SJCRH30 (cell line): ENCODE results near the gene INPP5A. TPM values are rescaled to one million over a fixed set of nuclear protein-coding genes. Genes with fewer than 3 reads are reported as not detected.

Experiments
- DNase-seq, 2 experiments: peaks; one replicate each; pipeline ENCODE4 v3.0.0-alpha.2; 2015 to 2020
- H3K27ac ChIP-seq: fragments of 250-450 bp; sonication (Bioruptor Pico); 2 replicates; pipeline ENCODE4 v1.5.1; 2020; ENCODE audit warnings: mild to moderate bottlenecking, moderate library complexity
- H3K27me3 ChIP-seq: fragments of 250-450 bp; sonication (Bioruptor Pico); 2 replicates; pipeline ENCODE4 v1.5.1; 2020; ENCODE audit warnings: mild to moderate bottlenecking, moderate library complexity
- H3K36me3 ChIP-seq: fragments of 250-450 bp; sonication (Bioruptor Pico); 2 replicates; pipeline ENCODE4 v1.5.1; 2020; ENCODE audit warnings: mild to moderate bottlenecking, moderate library complexity
- H3K4me1 ChIP-seq: fragments of 250-450 bp; sonication (Bioruptor Pico); 2 replicates; pipeline ENCODE4 v1.5.1; 2020; ENCODE audit warnings: mild to moderate bottlenecking, moderate library complexity
- H3K4me3 ChIP-seq: fragments of 250-450 bp; sonication (Bioruptor Pico); 2 replicates; pipeline ENCODE4 v1.5.1; 2020; ENCODE audit warnings: mild to moderate bottlenecking, moderate library complexity
- H3K9me3 ChIP-seq: fragments of 250-450 bp; sonication (Bioruptor Pico); replicated peaks from 2 replicates; pipeline ENCODE4 v1.5.1; 2020; ENCODE audit warnings: mild to moderate bottlenecking, moderate library complexity
- total RNA-seq: library from RNA; depleted of rRNA; stranded (reverse); fragments of >200 nt; shearing (Covaris generic); gene quantifications from 2 replicates; pipeline ENCODE4 v1.2.3, GENCODE V29; 2014

INPP5A gene
- total RNA-seq, 1 experiment from 2014 or later, result 22.4 TPM

- Histone ChIP-seq H3K36me3 (no peaks in the 10 kb centered on the region), H3K27me3 (no peaks in the 10 kb centered on the region), H3K4me1 (no peaks in the 10 kb centered on the region), H3K4me3 (no peak overlapping the region), H3K27ac (no peak overlapping the region), H3K9me3 (no peaks in the 10 kb centered on the region)
- peak; percentile 19 to 68 for DNase-seq
Measured at GRCh38 chr10:132637477-132638129, 100.0 kb downstream of the INPP5A start.

- Histone ChIP-seq H3K27ac (no peak overlapping the region), H3K9me3 (no peaks in the 10 kb centered on the region), H3K27me3 (no peaks in the 10 kb centered on the region), H3K4me3 (no peak overlapping the region), H3K4me1 (no peaks in the 10 kb centered on the region), H3K36me3 (no peaks in the 10 kb centered on the region)
- DNase-seq, result no peak
Measured at GRCh38 chr10:132638130-132638515, 100.5 kb downstream of the INPP5A start.

GRCh38 chr10:132639470-132639869 is 101.9 kb downstream of the INPP5A start:
- Histone ChIP-seq H3K36me3 (no peaks in the 10 kb centered on the region), H3K27ac (no peak overlapping the region), H3K4me3 (no peak overlapping the region)

GRCh38 chr10:132640326-132641125 is 102.9 kb downstream of the INPP5A start:
- Histone ChIP-seq H3K9me3 (no peaks in the 10 kb centered on the region), H3K27ac (no peak overlapping the region), H3K36me3 (no peaks in the 10 kb centered on the region), H3K4me1 (no peaks in the 10 kb centered on the region), H3K27me3 (no peaks in the 10 kb centered on the region), H3K4me3 (no peak overlapping the region)
- DNase-seq, result no peak

More at GRCh38 chr10:132639470-132639869, 101.9 kb downstream of the INPP5A start:
- no peaks in the 10 kb centered on the region for H3K27me3 ChIP-seq
- DNase-seq, result no peak
- H3K4me1 ChIP-seq, result no peaks in the 10 kb centered on the region
- H3K9me3 ChIP-seq, result no peaks in the 10 kb centered on the region

GRCh38 chr10:132641401-132641800 is 103.8 kb downstream of the INPP5A start:
- H3K4me3 ChIP-seq, result no peak overlapping the region
- H3K27ac ChIP-seq, result no peak overlapping the region
- H3K36me3 ChIP-seq, result no peaks in the 10 kb centered on the region
- H3K27me3 ChIP-seq, result no peaks in the 10 kb centered on the region
- DNase-seq, result no peak
- no peaks in the 10 kb centered on the region for H3K4me1 ChIP-seq
- no peaks in the 10 kb centered on the region for H3K9me3 ChIP-seq

- Histone ChIP-seq H3K27ac (no peak overlapping the region), H3K4me3 (no peak overlapping the region), H3K9me3 (no peaks in the 10 kb centered on the region), H3K27me3 (no peaks in the 10 kb centered on the region), H3K36me3 (no peaks in the 10 kb centered on the region), H3K4me1 (no peaks in the 10 kb centered on the region)
- no peak for DNase-seq
Measured at GRCh38 chr10:132641966-132642731, 104.6 kb downstream of the INPP5A start.

- Histone ChIP-seq H3K9me3 (no peaks in the 10 kb centered on the region), H3K27ac (no peak overlapping the region), H3K4me1 (no peaks in the 10 kb centered on the region), H3K36me3 (no peaks in the 10 kb centered on the region), H3K4me3 (no peak overlapping the region), H3K27me3 (no peaks in the 10 kb centered on the region)
- DNase-seq, result no peak
Measured at GRCh38 chr10:132642732-132643008, 105.1 kb downstream of the INPP5A start.

GRCh38 chr10:132643709-132644526 is 106.3 kb downstream of the INPP5A start:
- Histone ChIP-seq H3K4me3 (no peak overlapping the region), H3K27me3 (no peaks in the 10 kb centered on the region), H3K36me3 (no peaks in the 10 kb centered on the region), H3K4me1 (no peaks in the 10 kb centered on the region), H3K27ac (no peak overlapping the region), H3K9me3 (no peaks in the 10 kb centered on the region)
- peak in 1 of 2 experiments; percentile 15 for DNase-seq

- H3K4me1 ChIP-seq, result no peaks in the 10 kb centered on the region
- no peaks in the 10 kb centered on the region for H3K36me3 ChIP-seq
- no peaks in the 10 kb centered on the region for H3K27me3 ChIP-seq
- H3K27ac ChIP-seq, result no peak overlapping the region
- no peaks in the 10 kb centered on the region for H3K9me3 ChIP-seq
- H3K4me3 ChIP-seq, result no peak overlapping the region
- no peak for DNase-seq
Measured at GRCh38 chr10:132644527-132645246, 107.1 kb downstream of the INPP5A start.

- Histone ChIP-seq H3K27ac (no peak overlapping the region), H3K27me3 (no peaks in the 10 kb centered on the region), H3K9me3 (no peaks in the 10 kb centered on the region), H3K36me3 (no peaks in the 10 kb centered on the region), H3K4me1 (no peaks in the 10 kb centered on the region), H3K4me3 (no peak overlapping the region)
- DNase-seq, result no peak
Measured at GRCh38 chr10:132645247-132645530, 107.6 kb downstream of the INPP5A start.

GRCh38 chr10:132645630-132646442 is 108.2 kb downstream of the INPP5A start:
- H3K36me3 ChIP-seq, result no peaks in the 10 kb centered on the region
- no peak overlapping the region for H3K27ac ChIP-seq
- no peak overlapping the region for H3K4me3 ChIP-seq
- DNase-seq, result no peak
- no peaks in the 10 kb centered on the region for H3K27me3 ChIP-seq
- no peaks in the 10 kb centered on the region for H3K9me3 ChIP-seq
- no peaks in the 10 kb centered on the region for H3K4me1 ChIP-seq

- no peak overlapping the region for H3K27ac ChIP-seq
- no peaks in the 10 kb centered on the region for H3K4me1 ChIP-seq
- no peak overlapping the region for H3K4me3 ChIP-seq
- DNase-seq, result no peak
- no peaks in the 10 kb centered on the region for H3K36me3 ChIP-seq
- H3K27me3 ChIP-seq, result no peaks in the 10 kb centered on the region
- no peaks in the 10 kb centered on the region for H3K9me3 ChIP-seq
Measured at GRCh38 chr10:132646443-132647097, 109.0 kb downstream of the INPP5A start.

GRCh38 chr10:132647424-132647823 is 109.8 kb downstream of the INPP5A start:
- H3K27me3 ChIP-seq, result no peaks in the 10 kb centered on the region
- DNase-seq, result no peak
- H3K4me3 ChIP-seq, result no peak overlapping the region
- no peaks in the 10 kb centered on the region for H3K36me3 ChIP-seq
- no peak overlapping the region for H3K27ac ChIP-seq
- no peaks in the 10 kb centered on the region for H3K4me1 ChIP-seq
- no peaks in the 10 kb centered on the region for H3K9me3 ChIP-seq
